ENCODE results near the gene MAST2.

GRCh38 chr1:45775794-45776193 lies 27.6 kb upstream of the MAST2 start:
- no peak for TF ChIP-seq CTCF (conservative IDR thresholded peaks at IDR 0.05; ENCODE audit: low read length)
- no peak for TF ChIP-seq EZH2phosphoT487 (IDR thresholded peaks at IDR 0.05; ENCODE audit: borderline replicate concordance)

Measured in Loucy (cell line).